Chondrocyte (in vitro differentiated cells): ENCODE measurements around the gene GALNT1. TPM values are rescaled to one million over a fixed set of nuclear protein-coding genes. Genes with fewer than 3 reads are reported as not detected.

Experiments used
- DNase-seq: peaks from one replicate; pipeline ENCODE4 v3.0.0; 2021; ENCODE audit warnings: mixed read lengths, low spot score
- H3K27ac Mint-ChIP-seq: one replicate; pipeline ENCODE4 v1.8.0; 2021; ENCODE audit warnings: mild to moderate bottlenecking, moderate library complexity, mixed read lengths; ENCODE audit not compliant: unreplicated experiment
- H3K27me3 Mint-ChIP-seq: 2 replicates; pipeline ENCODE4 v1.8.0; 2021; ENCODE audit warnings: low read depth, mixed read lengths
- H3K36me3 Mint-ChIP-seq: 2 replicates; pipeline ENCODE4 v1.8.0; 2021; ENCODE audit warnings: low read depth, mixed read lengths
- H3K4me1 Mint-ChIP-seq: 2 replicates; pipeline ENCODE4 v1.8.0; 2021; ENCODE audit warnings: low read depth, mild to moderate bottlenecking, mixed read lengths
- H3K4me3 Mint-ChIP-seq: one replicate; pipeline ENCODE4 v1.8.0; 2021; ENCODE audit warnings: mild to moderate bottlenecking, moderate library complexity, mixed read lengths; ENCODE audit not compliant: unreplicated experiment
- H3K9me3 Mint-ChIP-seq: 2 replicates; pipeline ENCODE4 v1.8.0; 2021; ENCODE audit warnings: low read depth, mixed read lengths
- total RNA-seq: library from RNA; stranded (reverse); gene quantifications from 3 replicates; pipeline ENCODE4 v1.2.1, GENCODE V29; 2021
- TF ChIP-seq, protein P1 (sequence below): fragments of 200-600 bp; sonication (generic); IDR thresholded peaks from 2 replicates; pipeline ENCODE4 v1.5.0; 2021; ENCODE audit warnings: antibody characterized with exemption, mild to moderate bottlenecking, moderate library complexity

GALNT1 gene
- total RNA-seq, 1 donor from 2014 or later, result 228 TPM

GRCh38 chr18:35582899-35583558, 1.5 kb downstream of the GALNT1 start:
- Mint-ChIP-seq H3K4me3 (peak overlapping the region; percentile 75), H3K27ac (peak overlapping the region; percentile 88)
- DNase-seq, result no peak

GRCh38 chr18:35584735-35585134, 3.2 kb downstream of the GALNT1 start:
- H3K4me3 Mint-ChIP-seq, result no peak overlapping the region

More at GRCh38 chr18:35582899-35583558, 1.5 kb downstream of the GALNT1 start:
- TF ChIP-seq, protein P1, sequence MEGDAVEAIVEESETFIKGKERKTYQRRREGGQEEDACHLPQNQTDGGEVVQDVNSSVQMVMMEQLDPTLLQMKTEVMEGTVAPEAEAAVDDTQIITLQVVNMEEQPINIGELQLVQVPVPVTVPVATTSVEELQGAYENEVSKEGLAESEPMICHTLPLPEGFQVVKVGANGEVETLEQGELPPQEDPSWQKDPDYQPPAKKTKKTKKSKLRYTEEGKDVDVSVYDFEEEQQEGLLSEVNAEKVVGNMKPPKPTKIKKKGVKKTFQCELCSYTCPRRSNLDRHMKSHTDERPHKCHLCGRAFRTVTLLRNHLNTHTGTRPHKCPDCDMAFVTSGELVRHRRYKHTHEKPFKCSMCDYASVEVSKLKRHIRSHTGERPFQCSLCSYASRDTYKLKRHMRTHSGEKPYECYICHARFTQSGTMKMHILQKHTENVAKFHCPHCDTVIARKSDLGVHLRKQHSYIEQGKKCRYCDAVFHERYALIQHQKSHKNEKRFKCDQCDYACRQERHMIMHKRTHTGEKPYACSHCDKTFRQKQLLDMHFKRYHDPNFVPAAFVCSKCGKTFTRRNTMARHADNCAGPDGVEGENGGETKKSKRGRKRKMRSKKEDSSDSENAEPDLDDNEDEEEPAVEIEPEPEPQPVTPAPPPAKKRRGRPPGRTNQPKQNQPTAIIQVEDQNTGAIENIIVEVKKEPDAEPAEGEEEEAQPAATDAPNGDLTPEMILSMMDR, result no peak
- H3K4me1 Mint-ChIP-seq, result peaks cover 64% of the 10 kb centered on the region
- no peaks in the 10 kb centered on the region for H3K27me3 Mint-ChIP-seq
- H3K9me3 Mint-ChIP-seq, result peaks cover 11% of the 10 kb centered on the region
- peaks cover 9% of the 10 kb centered on the region for H3K36me3 Mint-ChIP-seq

GRCh38 chr18:35585608-35586007, 4.1 kb downstream of the GALNT1 start:
- TF ChIP-seq, protein P1, result no peak
- peaks cover 16% of the 10 kb centered on the region for H3K36me3 Mint-ChIP-seq
- no peak for DNase-seq
- H3K9me3 Mint-ChIP-seq, result peaks cover 24% of the 10 kb centered on the region
- H3K4me1 Mint-ChIP-seq, result peaks cover 62% of the 10 kb centered on the region
- H3K4me3 Mint-ChIP-seq, result no peak overlapping the region
- H3K27ac Mint-ChIP-seq, result no peak overlapping the region
- H3K27me3 Mint-ChIP-seq, result no peaks in the 10 kb centered on the region

More at GRCh38 chr18:35584735-35585134, 3.2 kb downstream of the GALNT1 start:
- peaks cover 64% of the 10 kb centered on the region for H3K4me1 Mint-ChIP-seq
- peaks cover 24% of the 10 kb centered on the region for H3K9me3 Mint-ChIP-seq
- TF ChIP-seq, protein P1, result no peak
- H3K36me3 Mint-ChIP-seq, result peaks cover 15% of the 10 kb centered on the region
- no peaks in the 10 kb centered on the region for H3K27me3 Mint-ChIP-seq
- no peak overlapping the region for H3K27ac Mint-ChIP-seq
- DNase-seq, result no peak

GRCh38 chr18:35588122-35588521, 6.6 kb downstream of the GALNT1 start:
- DNase-seq, result no peak
- H3K36me3 Mint-ChIP-seq, result peaks cover 16% of the 10 kb centered on the region
- no peak overlapping the region for H3K27ac Mint-ChIP-seq
- H3K9me3 Mint-ChIP-seq, result peaks cover 24% of the 10 kb centered on the region
- TF ChIP-seq, protein P1, result no peak
- H3K27me3 Mint-ChIP-seq, result no peaks in the 10 kb centered on the region
- H3K4me1 Mint-ChIP-seq, result peaks cover 54% of the 10 kb centered on the region
- no peak overlapping the region for H3K4me3 Mint-ChIP-seq

DNA sequence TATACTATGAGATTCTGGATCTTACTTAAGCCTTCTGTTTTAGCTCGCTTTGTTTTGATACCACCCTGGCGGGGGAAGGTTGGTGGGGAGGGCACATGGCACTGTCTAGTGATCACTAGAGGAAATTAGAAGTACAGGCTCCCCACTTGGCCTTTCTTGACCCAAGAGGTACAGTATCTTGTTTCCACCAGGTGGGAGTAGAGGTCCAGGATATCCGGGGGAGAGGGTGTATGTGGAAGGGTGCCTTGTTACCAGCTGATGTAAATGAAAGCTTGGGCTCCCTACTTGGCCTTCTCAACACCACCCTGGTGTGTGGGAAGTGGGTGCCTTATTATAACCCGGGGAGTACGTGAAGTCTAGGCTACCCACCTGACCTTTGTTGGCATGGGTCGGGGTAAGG, 7.5 kb downstream of the GALNT1 start:
- no peak for DNase-seq
- TF ChIP-seq, protein P1, result peak; percentile 14
- Mint-ChIP-seq H3K4me3 (no peak overlapping the region), H3K4me1 (peaks cover 46% of the 10 kb centered on the region), H3K36me3 (peaks cover 16% of the 10 kb centered on the region), H3K27me3 (no peaks in the 10 kb centered on the region), H3K27ac (no peak overlapping the region), H3K9me3 (peaks cover 24% of the 10 kb centered on the region)
